ENCODE data around the gene CRB1.
A peak's percentile ranks its signal among the peaks of the same experiment; 100 is the strongest.

The CRB1 gene

GRCh38 chr1:197451381-197451780 is 183.3 kb downstream of the CRB1 start:
- ChIA-PET POLR2A (no interaction called here), CTCF (no interaction called here)
- peak; percentile 46 for DNase-seq (ENCODE audit: low read depth, low spot score)
- no peak for TF ChIP-seq CTCF (IDR thresholded peaks at IDR 0.05; ENCODE audit: insufficient read depth, low read length, missing control alignments)
- no peak overlapping the region for H3K4me3 ChIP-seq (ENCODE audit: low read depth, low read length)

- POLR2A ChIA-PET, result no interaction called here
- TF ChIP-seq CTCF (IDR thresholded peaks at IDR 0.05; ENCODE audit: insufficient read depth, low read length, missing control alignments), result no peak
- no peak overlapping the region for H3K4me3 ChIP-seq (ENCODE audit: low read depth, low read length)
- no peak for DNase-seq (ENCODE audit: low read depth, low spot score)
- CTCF ChIA-PET, result no interaction called here
These were observed 185.5 kb downstream of the CRB1 start for GRCh38 chr1:197453376-197454058.

GRCh38 chr1:197462539-197462938 is 194.5 kb downstream of the CRB1 start:
- H3K4me3 ChIP-seq (ENCODE audit: low read depth, low read length), result no peak overlapping the region
- DNase-seq (ENCODE audit: low read depth, low spot score), result no peak
- TF ChIP-seq CTCF (IDR thresholded peaks at IDR 0.05; ENCODE audit: insufficient read depth, low read length, missing control alignments), result no peak
- POLR2A ChIA-PET, result no interaction called here
- CTCF ChIA-PET, result interaction anchor here (1.4 kb wide), 1 partner anchor 59 kb away, joined by 3 read pairs; no protein-coding TSS in a partner anchor

- no peak for DNase-seq (ENCODE audit: low read depth, low spot score)
- no peak for TF ChIP-seq CTCF (IDR thresholded peaks at IDR 0.05; ENCODE audit: insufficient read depth, low read length, missing control alignments)
- CTCF ChIA-PET, result no interaction called here
- H3K4me3 ChIP-seq (ENCODE audit: low read depth, low read length), result no peak overlapping the region
- POLR2A ChIA-PET, result no interaction called here
These were observed 195.1 kb downstream of the CRB1 start for GRCh38 chr1:197463142-197463541.

GRCh38 chr1:197464044-197464443 is 196.0 kb downstream of the CRB1 start:
- TF ChIP-seq CTCF (IDR thresholded peaks at IDR 0.05; ENCODE audit: insufficient read depth, low read length, missing control alignments), result no peak
- CTCF ChIA-PET, result interaction anchor here (1.0 kb wide), 1 partner anchor 64 kb away, joined by 3 read pairs; no protein-coding TSS in a partner anchor
- POLR2A ChIA-PET, result no interaction called here
- H3K4me3 ChIP-seq (ENCODE audit: low read depth, low read length), result no peak overlapping the region
- DNase-seq (ENCODE audit: low read depth, low spot score), result peak; percentile 79

GRCh38 chr1:197465528-197466327 is 197.7 kb downstream of the CRB1 start:
- CTCF ChIA-PET, result interaction anchor here (1.4 kb wide), 1 partner anchor 10 kb away, joined by 3 read pairs; no protein-coding TSS in a partner anchor
- POLR2A ChIA-PET, result no interaction called here
- DNase-seq (ENCODE audit: low read depth, low spot score), result no peak
- TF ChIP-seq CTCF (IDR thresholded peaks at IDR 0.05; ENCODE audit: insufficient read depth, low read length, missing control alignments), result no peak
- H3K4me3 ChIP-seq (ENCODE audit: low read depth, low read length), result no peak overlapping the region
